Jurkat, Clone E6-1 (cell line): ENCODE measurements around the gene LDHAL6B.

Source experiments
- DNase-seq: peaks from one replicate; pipeline ENCODE4 v3.0.0-alpha.2; 2011; ENCODE audit warnings: low read depth, low spot score
- H3K4me3 ChIP-seq: 2 replicates; pipeline ENCODE4 v1.5.1; 2011; ENCODE audit warnings: mild to moderate bottlenecking, low read length, control low read depth, moderate library complexity

Gene LDHAL6B

GRCh38 chr15:59205839-59206622 lies 612 bp upstream of the LDHAL6B start:
- no peak for DNase-seq
- no peak overlapping the region for H3K4me3 ChIP-seq

- no peak overlapping the region for H3K4me3 ChIP-seq
- DNase-seq: no peak
Measured at GRCh38 chr15:59208613-59209249, 2.1 kb downstream of the LDHAL6B start.

GRCh38 chr15:59210186-59210585 lies 3.5 kb downstream of the LDHAL6B start:
- no peak overlapping the region for H3K4me3 ChIP-seq
- no peak for DNase-seq

GRCh38 chr15:59216911-59217310 lies 10.3 kb downstream of the LDHAL6B start:
- no peak for DNase-seq
- no peak overlapping the region for H3K4me3 ChIP-seq

GRCh38 chr15:59217876-59218498 lies 11.3 kb downstream of the LDHAL6B start:
- no peak overlapping the region for H3K4me3 ChIP-seq
- DNase-seq: no peak

- no peak overlapping the region for H3K4me3 ChIP-seq
- DNase-seq: no peak
Measured at GRCh38 chr15:59218710-59219109, 12.1 kb downstream of the LDHAL6B start.

GRCh38 chr15:59221511-59222505 lies 15.2 kb downstream of the LDHAL6B start:
- H3K4me3 ChIP-seq: no peak overlapping the region
- no peak for DNase-seq

- no peak overlapping the region for H3K4me3 ChIP-seq
- no peak for DNase-seq
Measured at GRCh38 chr15:59222906-59223550, 16.4 kb downstream of the LDHAL6B start.

- no peak overlapping the region for H3K4me3 ChIP-seq
- no peak for DNase-seq
Measured at GRCh38 chr15:59223736-59224135, 17.1 kb downstream of the LDHAL6B start.

- H3K4me3 ChIP-seq: no peak overlapping the region
- DNase-seq: no peak
Measured at GRCh38 chr15:59224474-59224873, 17.8 kb downstream of the LDHAL6B start.

GRCh38 chr15:59227021-59227420 lies 20.4 kb downstream of the LDHAL6B start:
- no peak overlapping the region for H3K4me3 ChIP-seq
- DNase-seq: no peak

GRCh38 chr15:59229015-59229414 lies 22.4 kb downstream of the LDHAL6B start:
- no peak for DNase-seq
- H3K4me3 ChIP-seq: no peak overlapping the region

GRCh38 chr15:59229453-59229852 lies 22.8 kb downstream of the LDHAL6B start:
- DNase-seq: no peak
- H3K4me3 ChIP-seq: no peak overlapping the region

- H3K4me3 ChIP-seq: no peak overlapping the region
- DNase-seq: no peak
Measured at GRCh38 chr15:59230531-59231055, 23.9 kb downstream of the LDHAL6B start.

- no peak for DNase-seq
- H3K4me3 ChIP-seq: no peak overlapping the region
Measured at GRCh38 chr15:59232476-59232875, 25.8 kb downstream of the LDHAL6B start.

- DNase-seq: no peak
- H3K4me3 ChIP-seq: no peak overlapping the region
Measured at GRCh38 chr15:59236394-59236793, 29.8 kb downstream of the LDHAL6B start.

GRCh38 chr15:59237119-59237855 lies 30.6 kb downstream of the LDHAL6B start:
- no peak overlapping the region for H3K4me3 ChIP-seq
- no peak for DNase-seq

GRCh38 chr15:59237924-59238331 lies 31.3 kb downstream of the LDHAL6B start:
- no peak for DNase-seq
- no peak overlapping the region for H3K4me3 ChIP-seq
